H1 (cell line): ENCODE measurements around the gene NR5A1. TPM values are rescaled to one million over a fixed set of nuclear protein-coding genes. Genes with fewer than 3 reads are reported as not detected.

Source experiments
- CTCF ChIA-PET: fragments of 300-600 bp; sonication (Branson Sonifier 250); formaldehyde crosslinking; loops from one replicate; lab custom pipeline; 2021; ENCODE audit not compliant: partially characterized antibody; lab: Charles Lee
- POLR2A ChIA-PET: fragments of 300-600 bp; sonication (Branson Sonifier 250); formaldehyde crosslinking; loops from one replicate; lab custom pipeline; 2021; ENCODE audit warnings: inconsistent platforms; ENCODE audit not compliant: partially characterized antibody; lab: Charles Lee
- DNase-seq, 2 experiments: peaks; one replicate each; pipeline versions ENCODE4 v3.0.0 to v3.0.0-alpha.2; 2010 to 2022; ENCODE audit warnings: low spot score in 2 of 2, low read depth in 1 of 2, mixed read lengths in 1 of 2
- FAIRE-seq: peaks from 2 replicates; lab custom pipeline; 2011; peaks lifted over from hg19 to GRCh38; lab: Jason Lieb, UNC
- H2AFZ ChIP-seq: 2 replicates; pipeline ENCODE4 v1.8.1; 2012; ENCODE audit warnings: low read length, inconsistent platforms
- H2AK5ac ChIP-seq: 2 replicates; pipeline ENCODE4 v1.6.1; 2013; ENCODE audit warnings: low read depth, low read length
- H2BK120ac ChIP-seq: replicated peaks from 2 replicates; pipeline ENCODE3; 2013; ENCODE audit warnings: low read depth, low read length, inconsistent platforms
- H2BK12ac ChIP-seq: 2 replicates; pipeline ENCODE4 v1.6.1; 2013; ENCODE audit warnings: low read depth, low read length
- H2BK15ac ChIP-seq: 2 replicates; pipeline ENCODE4 v1.6.1; 2013; ENCODE audit warnings: low read length
- H2BK20ac ChIP-seq: 2 replicates; pipeline ENCODE4 v1.6.1; 2013; ENCODE audit warnings: low read length
- H2BK5ac ChIP-seq: 2 replicates; pipeline ENCODE4 v1.6.1; 2013; ENCODE audit warnings: low read depth, low read length
- H3K14ac ChIP-seq: 2 replicates; pipeline ENCODE4 v1.6.1; 2013; ENCODE audit warnings: inconsistent platforms; ENCODE audit not compliant: insufficient read length
- H3K18ac ChIP-seq: 2 replicates; pipeline ENCODE4 v1.6.1; 2013; ENCODE audit warnings: low read length; ENCODE audit errors: extremely low read depth
- H3K23ac ChIP-seq: 2 replicates; pipeline ENCODE4 v1.6.1; 2013; ENCODE audit warnings: inconsistent platforms; ENCODE audit not compliant: insufficient read length
- H3K23me2 ChIP-seq: 2 replicates; pipeline ENCODE4 v1.6.1; 2013; ENCODE audit warnings: low read depth, low read length
- H3K27ac ChIP-seq: 2 replicates; pipeline ENCODE4 v1.6.1; 2011; ENCODE audit warnings: low read depth, low read length, inconsistent platforms
- H3K27me3 ChIP-seq, 4 experiments: replicated peaks in 1 of 4; 1 replicate in 1 of 4; 2 replicates in 3 of 4; pipeline versions ENCODE4 v1.6.1 to v1.8.1; 2011 to 2013; ENCODE audit warnings: low read length in 3 of 4, mild to moderate bottlenecking in 3 of 4, inconsistent platforms in 2 of 4, mixed read lengths in 2 of 4, moderate library complexity in 1 of 4; ENCODE audit not compliant: control insufficient read depth in 3 of 4, insufficient read depth in 3 of 4; ENCODE audit errors: extremely low read depth in 1 of 4
- H3K36me3 ChIP-seq, 4 experiments: 2 replicates each; pipeline versions ENCODE4 v1.6.1 to v1.8.1; 2011 to 2013; ENCODE audit warnings: mild to moderate bottlenecking in 4 of 4, low read length in 3 of 4, moderate library complexity in 2 of 4, control low read depth in 1 of 4, inconsistent platforms in 1 of 4; ENCODE audit not compliant: insufficient read depth in 4 of 4, control insufficient read depth in 2 of 4
- H3K4ac ChIP-seq: replicated peaks from 2 replicates; pipeline ENCODE3; 2013; ENCODE audit warnings: low read length, low read depth, mixed read lengths, inconsistent platforms; ENCODE audit not compliant: insufficient read length
- H3K4me1 ChIP-seq, 4 experiments: replicated peaks in 1 of 4; 1 replicate in 1 of 4; 2 replicates in 3 of 4; pipeline versions ENCODE4 v1.6.1 to v1.8.1; 2011 to 2013; ENCODE audit warnings: low read length in 3 of 4, inconsistent platforms in 2 of 4, mixed read lengths in 1 of 4; ENCODE audit not compliant: insufficient read depth in 4 of 4, control insufficient read depth in 3 of 4
- H3K4me2 ChIP-seq, 2 experiments: 2 replicates each; pipeline versions ENCODE4 v1.6.1 to v1.8.1; 2011 to 2013; ENCODE audit warnings: low read depth in 2 of 2, low read length in 2 of 2, control low read depth in 1 of 2, inconsistent platforms in 1 of 2, mild to moderate bottlenecking in 1 of 2; ENCODE audit not compliant: insufficient read depth in 1 of 2
- H3K4me3 ChIP-seq, 4 experiments: fragments of 200-600, 300-600 bp in 1 of 4; sonication (generic), shearing (Covaris generic), sonication (Bioruptor Twin) in 1 of 4; 2 replicates each; pipeline versions ENCODE4 v1.5.1 to v1.8.1; 2011 to 2016; ENCODE audit warnings: low read length in 4 of 4, low read depth in 3 of 4, control low read depth in 2 of 4, inconsistent platforms in 2 of 4, mild to moderate bottlenecking in 2 of 4, mixed read lengths in 1 of 4, moderate library complexity in 1 of 4; ENCODE audit not compliant: insufficient read depth in 2 of 4; ENCODE audit errors: extremely low read depth in 1 of 4
- H3K56ac ChIP-seq: replicated peaks from 2 replicates; pipeline ENCODE3; 2013; ENCODE audit warnings: low read depth, mild to moderate bottlenecking, mixed read lengths, low read length, inconsistent platforms; ENCODE audit not compliant: insufficient read length
- H3K79me1 ChIP-seq: 2 replicates; pipeline ENCODE4 v1.6.1; 2013; ENCODE audit warnings: low read depth, low read length, control low read depth
- H3K79me2 ChIP-seq, 2 experiments: 2 replicates each; pipeline versions ENCODE4 v1.6.1 to v1.8.1; 2012 to 2013; ENCODE audit warnings: low read length in 2 of 2, mild to moderate bottlenecking in 2 of 2, inconsistent platforms in 1 of 2; ENCODE audit not compliant: insufficient read depth in 2 of 2, control insufficient read depth in 1 of 2
- H3K9ac ChIP-seq, 4 experiments: replicated peaks in 1 of 4; 1 replicate in 1 of 4; 2 replicates in 3 of 4; pipeline versions ENCODE4 v1.6.1 to v1.8.1; 2011 to 2013; ENCODE audit warnings: low read depth in 3 of 4, low read length in 3 of 4, control low read depth in 2 of 4, mild to moderate bottlenecking in 2 of 4, moderate library complexity in 2 of 4, inconsistent platforms in 1 of 4; ENCODE audit errors: extremely low read depth in 1 of 4
- H3K9me3 ChIP-seq, 2 experiments: 2 replicates each; pipeline versions ENCODE4 v1.6.1 to v1.8.1; 2012 to 2013; ENCODE audit warnings: mild to moderate bottlenecking in 2 of 2, moderate library complexity in 2 of 2, control low read depth in 1 of 2, inconsistent platforms in 1 of 2, low read depth in 1 of 2, low read length in 1 of 2, mixed read lengths in 1 of 2; ENCODE audit not compliant: insufficient read depth in 2 of 2
- H4K20me1 ChIP-seq, 2 experiments: replicated peaks in 1 of 2; 2 replicates each; pipeline versions ENCODE3 to v1.8.1; 2011 to 2013; ENCODE audit warnings: inconsistent platforms in 2 of 2, low read length in 2 of 2, mild to moderate bottlenecking in 1 of 2; ENCODE audit not compliant: insufficient read depth in 2 of 2, control insufficient read depth in 1 of 2
- H4K5ac ChIP-seq: 2 replicates; pipeline ENCODE4 v1.6.1; 2013; ENCODE audit warnings: low read length, low read depth, mixed read lengths, inconsistent platforms; ENCODE audit not compliant: insufficient read length
- H4K8ac ChIP-seq: 2 replicates; pipeline ENCODE4 v1.8.0; 2013; ENCODE audit warnings: mild to moderate bottlenecking, moderate library complexity, low read length, inconsistent platforms; ENCODE audit not compliant: insufficient read depth; ENCODE audit errors: extremely low read depth
- H4K91ac ChIP-seq: replicated peaks from 2 replicates; pipeline ENCODE3; 2013; ENCODE audit warnings: low read length, mixed read lengths, inconsistent platforms; ENCODE audit not compliant: insufficient read length
- ATF3 ChIP-seq: IDR thresholded peaks from 2 replicates; pipeline ENCODE4 v1.6.1; 2011; ENCODE audit warnings: low read depth, mild to moderate bottlenecking, low read length; ENCODE audit not compliant: insufficient read depth
- CHD2 ChIP-seq: IDR thresholded peaks from 2 replicates; pipeline ENCODE4 v1.6.1; 2012; ENCODE audit warnings: low read length, improper control_type of control experiment
- E2F6 ChIP-seq: IDR thresholded peaks from 2 replicates; pipeline ENCODE4 v1.6.1; 2012; ENCODE audit warnings: inconsistent platforms
- EP300 ChIP-seq, 2 experiments: IDR thresholded peaks; 1 replicate in 1 of 2; 2 replicates in 1 of 2; pipeline ENCODE4 v1.6.1; 2011 to 2012; ENCODE audit warnings: low read depth in 2 of 2, low read length in 2 of 2, mild to moderate bottlenecking in 2 of 2, borderline replicate concordance in 1 of 2, inconsistent platforms in 1 of 2, moderate library complexity in 1 of 2
- GABPA ChIP-seq: IDR thresholded peaks from 2 replicates; pipeline ENCODE4 v1.6.1; 2011; ENCODE audit warnings: mild to moderate bottlenecking, low read length, moderate library complexity, borderline replicate concordance; ENCODE audit not compliant: insufficient read depth
- NANOG ChIP-seq: IDR thresholded peaks from 2 replicates; pipeline ENCODE4 v1.6.1; 2011; ENCODE audit warnings: low read length, low read depth, mild to moderate bottlenecking, inconsistent platforms; ENCODE audit not compliant: insufficient read depth, poor library complexity, severe bottlenecking
- SIRT6 ChIP-seq: IDR thresholded peaks from one replicate; pipeline ENCODE4 v1.7.1; 2012; ENCODE audit warnings: low read length, inconsistent platforms
- TCF12 ChIP-seq: IDR thresholded peaks from 2 replicates; pipeline ENCODE4 v1.6.1; 2011; ENCODE audit warnings: low read depth, mild to moderate bottlenecking, low read length
- YY1 ChIP-seq: IDR thresholded peaks from 2 replicates; pipeline ENCODE4 v1.6.1; 2011; ENCODE audit warnings: low read depth, mild to moderate bottlenecking, low read length
- WGBS, 2 experiments: shearing (Covaris generic) in 1 of 2; methylation state at CpG; one replicate each; pipeline versions ENCODE4 v1.1.6 to v1.1.7; 2013 to 2015; ENCODE audit warnings: low lambda C conversion rate in 2 of 2, mixed read lengths in 2 of 2, inconsistent platforms in 1 of 2, low coverage in 1 of 2, missing lambda C conversion rate in 1 of 2; ENCODE audit not compliant: insufficient replicate concordance in 2 of 2, insufficient coverage in 1 of 2, insufficient read length in 1 of 2; ENCODE audit errors: extremely low coverage in 1 of 2, missing lambda C conversion rate in 1 of 2; 5-methylcytosine and 5-hydroxymethylcytosine counted together
- polyA plus RNA-seq, 7 experiments: library from polyadenylated mRNA; depleted of rRNA in 3 of 7; stranded (reverse) in 5 of 7; unstranded in 2 of 7; fragments of >200 nt in 5 of 7; fragments of 200-250 nt in 2 of 7; gene quantifications; 1 replicate in 5 of 7; 2 replicates in 1 of 7; 4 replicates in 1 of 7; pipeline versions ENCODE4 v1.2.1 to v1.2.3, GENCODE V29; 2011 to 2013; ENCODE audit warnings: missing spikeins in 2 of 7, mixed read lengths in 2 of 7
- total RNA-seq: library from RNA; stranded (reverse); fragmentation: NEBNext Ultra II Directional; extraction: Animal tissue kit (Norgen Biotek cat#: 25700); gene quantifications from 2 replicates; pipeline ENCODE4 v1.2.1, GENCODE V29; 2021
- TF ChIP-seq, protein P1 (sequence below): IDR thresholded peaks from 2 replicates; pipeline ENCODE4 v1.6.1; 2012; ENCODE audit warnings: low read length, inconsistent platforms

The NR5A1 gene
- total and polyA plus RNA-seq, 2 of the 8 experiments (the other 6 are each of a cell fraction or from before 2014, with no cell fraction given): 0.29 to 0.58 TPM

- H2BK12ac ChIP-seq: no peak overlapping the region
- no peaks in the 10 kb centered on the region for H3K79me1 ChIP-seq
- H3K14ac ChIP-seq: no peak overlapping the region
- ChIA-PET POLR2A (interaction anchor here (3.6 kb wide), 1 partner anchor 11 kb away, joined by 11 read pairs; no protein-coding TSS in a partner anchor), CTCF (interaction anchor here (0.6 to 2.8 kb wide), 4 partner anchors 9 to 79 kb away, joined by 3 to 8 read pairs (median 4); no protein-coding TSS in a partner anchor)
- no peak overlapping the region for H2BK20ac ChIP-seq
- no peaks in the 10 kb centered on the region for H3K79me2 ChIP-seq
- WGBS, 2 experiments: 88% methylated on average over 5 of the region's 6 CpGs; no CpG with 5 or more reads in 1 of the 2 experiments
- H3K4me2 ChIP-seq: no peak overlapping the region
- H3K9me3 ChIP-seq: no peaks in the 10 kb centered on the region; a peak in 1 of 4 replicates
- no peak overlapping the region for H4K5ac ChIP-seq
- DNase-seq (no peak), FAIRE-seq (no peak)
- no peak overlapping the region for H2BK15ac ChIP-seq
- H3K27me3 ChIP-seq: peaks cover 10 to 25% (median 23%) of the 10 kb centered on the region in 4 experiments
- H3K9ac ChIP-seq: no peak overlapping the region
- H3K4ac ChIP-seq: no peak overlapping the region
- H3K23ac ChIP-seq: no peak overlapping the region
- H3K18ac ChIP-seq: no peak overlapping the region
- H3K27ac ChIP-seq: no peak overlapping the region
- H2BK120ac ChIP-seq: no peak overlapping the region
- H2AK5ac ChIP-seq: no peak overlapping the region
- H3K36me3 ChIP-seq: peaks cover 0 to 2% (median 0%) of the 10 kb centered on the region in 4 experiments; a peak in 1 of 8 replicates
- H3K23me2 ChIP-seq: no peaks in the 10 kb centered on the region; the same call in 1 of the 2 replicates
- peaks cover 0 to 6% (median 3%) of the 10 kb centered on the region in 4 experiments; a peak in 4 of 7 replicates for H3K4me1 ChIP-seq
- no peak overlapping the region for H4K91ac ChIP-seq
- no peak overlapping the region for H4K8ac ChIP-seq
- no peak overlapping the region for H3K56ac ChIP-seq
- peaks cover 0 to 2% of the 10 kb centered on the region in 2 experiments for H4K20me1 ChIP-seq
- H3K4me3 ChIP-seq: no peak overlapping the region
- no peak overlapping the region for H2BK5ac ChIP-seq
- H2AFZ ChIP-seq: no peak overlapping the region
- no peak for TF ChIP-seq TCF12
- no peak for TF ChIP-seq CHD2
- no peak for TF ChIP-seq GABPA
- TF ChIP-seq EP300 (IDR thresholded peaks at IDR 0.05; ENCODE audit: borderline replicate concordance in 1 of 2, low read depth in 2 of 2, low read length in 2 of 2): no peak
- no peak for TF ChIP-seq E2F6
- TF ChIP-seq, protein P1, sequence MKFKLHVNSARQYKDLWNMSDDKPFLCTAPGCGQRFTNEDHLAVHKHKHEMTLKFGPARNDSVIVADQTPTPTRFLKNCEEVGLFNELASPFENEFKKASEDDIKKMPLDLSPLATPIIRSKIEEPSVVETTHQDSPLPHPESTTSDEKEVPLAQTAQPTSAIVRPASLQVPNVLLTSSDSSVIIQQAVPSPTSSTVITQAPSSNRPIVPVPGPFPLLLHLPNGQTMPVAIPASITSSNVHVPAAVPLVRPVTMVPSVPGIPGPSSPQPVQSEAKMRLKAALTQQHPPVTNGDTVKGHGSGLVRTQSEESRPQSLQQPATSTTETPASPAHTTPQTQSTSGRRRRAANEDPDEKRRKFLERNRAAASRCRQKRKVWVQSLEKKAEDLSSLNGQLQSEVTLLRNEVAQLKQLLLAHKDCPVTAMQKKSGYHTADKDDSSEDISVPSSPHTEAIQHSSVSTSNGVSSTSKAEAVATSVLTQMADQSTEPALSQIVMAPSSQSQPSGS: no peak
- TF ChIP-seq YY1: no peak
- no peak for TF ChIP-seq NANOG
- TF ChIP-seq SIRT6: no peak
- TF ChIP-seq ATF3: no peak
These were observed 9.2 kb downstream of the NR5A1 start for GRCh38 chr9:124498040-124498439.
